Smooth muscle cell (in vitro differentiated cells): ENCODE data around the gene USP2. TPM values are rescaled to one million over a fixed set of nuclear protein-coding genes. Genes with fewer than 3 reads are reported as not detected.

Experiments used
- DNase-seq: peaks from one replicate; lab custom pipeline; 2025; ENCODE audit not compliant: unreplicated experiment; lab: John Stamatoyannopoulos, UW
- H2AFZ ChIP-seq: fragments of 200-600 bp; sonication (generic); 2 replicates; pipeline ENCODE4 v1.6.0; 2016; ENCODE audit warnings: antibody characterized with exemption, low read depth, mild to moderate bottlenecking
- H3F3A ChIP-seq: fragments of 200-600 bp; sonication (generic); 2 replicates; pipeline ENCODE4 v1.6.0; 2017; ENCODE audit warnings: antibody characterized with exemption, low read depth
- H3K27ac ChIP-seq: fragments of 200-600 bp; sonication (generic); 2 replicates; pipeline ENCODE4 v1.5.1; 2016; ENCODE audit warnings: low read depth, mild to moderate bottlenecking
- H3K27me3 ChIP-seq: fragments of 200-600 bp; sonication (generic); 2 replicates; pipeline ENCODE4 v1.6.1; 2016; ENCODE audit warnings: low read depth, mild to moderate bottlenecking
- H3K36me3 ChIP-seq: fragments of 200-600 bp; sonication (generic); 2 replicates; pipeline ENCODE4 v1.5.1; 2016; ENCODE audit warnings: low read depth
- H3K4me1 ChIP-seq: fragments of 200-600 bp; sonication (generic); 2 replicates; pipeline ENCODE4 v1.5.1; 2016; ENCODE audit warnings: low read depth
- H3K4me2 ChIP-seq: fragments of 200-600 bp; sonication (generic); 2 replicates; pipeline ENCODE4 v1.6.0; 2016; ENCODE audit warnings: mild to moderate bottlenecking
- H3K4me3 ChIP-seq: fragments of 200-600 bp; sonication (generic); 2 replicates; pipeline ENCODE4 v1.5.1; 2016; ENCODE audit warnings: mild to moderate bottlenecking
- H3K79me2 ChIP-seq: fragments of 200-600 bp; sonication (generic); 2 replicates; pipeline ENCODE4 v1.6.0; 2016; ENCODE audit warnings: low read depth, mild to moderate bottlenecking
- H3K9ac ChIP-seq: fragments of 200-600 bp; sonication (generic); 2 replicates; pipeline ENCODE4 v1.6.0; 2016; ENCODE audit warnings: low read depth
- H3K9me3 ChIP-seq: fragments of 200-600 bp; sonication (generic); replicated peaks from 2 replicates; pipeline ENCODE4 v1.5.1; 2016; ENCODE audit warnings: low read depth
- H4K20me1 ChIP-seq: fragments of 200-600 bp; sonication (generic); 2 replicates; pipeline ENCODE4 v1.6.0; 2016; ENCODE audit warnings: low read depth
- WGBS: methylation state at CpG from one replicate; pipeline ENCODE4 v1.1.7; 2016; ENCODE audit warnings: low lambda C conversion rate; 5-methylcytosine and 5-hydroxymethylcytosine counted together
- polyA plus RNA-seq: library from polyadenylated mRNA; unstranded; fragments of >200 nt; fragmentation: Nextera tagmentation; extraction: Ambion mirVana; gene quantifications from 2 replicates; pipeline ENCODE4 v1.2.1, GENCODE V29; 2016
- total RNA-seq: library from RNA; depleted of rRNA; stranded (reverse); fragments of >200 nt; gene quantifications from 2 replicates; pipeline ENCODE4 v1.2.3, GENCODE V29; 2014
- TF ChIP-seq, protein P1 (sequence below): fragments of 200-600 bp; sonication (generic); IDR thresholded peaks from 2 replicates; pipeline ENCODE4 v1.5.1; 2017; ENCODE audit warnings: borderline replicate concordance, mild to moderate bottlenecking, antibody characterized with exemption; ENCODE audit not compliant: insufficient read depth, poor library complexity, severe bottlenecking

The USP2 gene
- total and polyA plus RNA-seq, 2 experiments from 2014 or later, result 0.25 to 1.4 TPM

DNA sequence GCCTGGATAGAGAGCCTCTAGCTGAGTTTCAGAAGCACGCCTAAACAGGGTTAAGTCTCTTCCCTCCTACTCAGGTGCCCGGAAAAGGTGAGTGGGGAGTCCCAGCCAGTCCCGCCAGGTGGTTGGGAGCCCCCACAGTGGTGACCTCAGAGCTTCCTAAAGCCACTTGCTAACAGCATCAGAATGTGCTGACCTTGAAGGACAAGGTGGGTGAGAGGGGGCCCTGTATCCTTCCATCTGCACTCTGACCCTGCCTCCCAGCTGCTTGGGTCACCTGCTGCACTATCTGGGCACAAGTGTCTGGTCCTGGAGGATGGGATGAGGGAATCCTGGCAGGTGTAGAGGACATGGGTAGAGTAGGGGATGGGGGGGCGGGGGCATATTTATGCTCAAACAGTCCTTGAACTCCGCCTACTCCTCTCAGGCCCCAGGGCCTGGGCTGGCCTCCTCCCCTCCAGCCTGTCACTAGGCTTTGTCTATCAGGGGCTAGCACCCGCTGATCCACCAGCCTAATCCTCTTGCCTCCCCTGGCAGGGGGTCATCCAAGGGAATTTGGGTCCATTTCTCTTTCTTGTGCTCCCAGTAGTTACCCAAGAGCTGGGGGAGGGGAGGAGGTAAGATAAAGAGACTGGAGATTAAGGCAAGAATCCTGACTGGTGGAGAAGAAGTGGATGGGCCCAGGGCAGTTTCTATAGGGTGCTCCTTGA, 3.4 kb downstream of the USP2 start:
- H3K79me2 ChIP-seq, result no peaks in the 10 kb centered on the region
- H3K4me3 ChIP-seq, result no peak overlapping the region
- no peak for DNase-seq
- peaks cover 3% of the 10 kb centered on the region for H3K27me3 ChIP-seq
- H3K4me1 ChIP-seq, result peaks cover 51% of the 10 kb centered on the region
- no peaks in the 10 kb centered on the region for H3K9me3 ChIP-seq
- H3K27ac ChIP-seq, result no peak overlapping the region
- no peak overlapping the region for H2AFZ ChIP-seq
- WGBS, result 69% methylated on average over 6 of the region's 6 CpGs
- H3F3A ChIP-seq, result no peaks in the 10 kb centered on the region
- H3K36me3 ChIP-seq, result no peaks in the 10 kb centered on the region
- H3K4me2 ChIP-seq, result no peak overlapping the region
- no peak overlapping the region for H3K9ac ChIP-seq
- H4K20me1 ChIP-seq, result no peaks in the 10 kb centered on the region
- TF ChIP-seq, protein P1, sequence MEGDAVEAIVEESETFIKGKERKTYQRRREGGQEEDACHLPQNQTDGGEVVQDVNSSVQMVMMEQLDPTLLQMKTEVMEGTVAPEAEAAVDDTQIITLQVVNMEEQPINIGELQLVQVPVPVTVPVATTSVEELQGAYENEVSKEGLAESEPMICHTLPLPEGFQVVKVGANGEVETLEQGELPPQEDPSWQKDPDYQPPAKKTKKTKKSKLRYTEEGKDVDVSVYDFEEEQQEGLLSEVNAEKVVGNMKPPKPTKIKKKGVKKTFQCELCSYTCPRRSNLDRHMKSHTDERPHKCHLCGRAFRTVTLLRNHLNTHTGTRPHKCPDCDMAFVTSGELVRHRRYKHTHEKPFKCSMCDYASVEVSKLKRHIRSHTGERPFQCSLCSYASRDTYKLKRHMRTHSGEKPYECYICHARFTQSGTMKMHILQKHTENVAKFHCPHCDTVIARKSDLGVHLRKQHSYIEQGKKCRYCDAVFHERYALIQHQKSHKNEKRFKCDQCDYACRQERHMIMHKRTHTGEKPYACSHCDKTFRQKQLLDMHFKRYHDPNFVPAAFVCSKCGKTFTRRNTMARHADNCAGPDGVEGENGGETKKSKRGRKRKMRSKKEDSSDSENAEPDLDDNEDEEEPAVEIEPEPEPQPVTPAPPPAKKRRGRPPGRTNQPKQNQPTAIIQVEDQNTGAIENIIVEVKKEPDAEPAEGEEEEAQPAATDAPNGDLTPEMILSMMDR, result no peak

DNA sequence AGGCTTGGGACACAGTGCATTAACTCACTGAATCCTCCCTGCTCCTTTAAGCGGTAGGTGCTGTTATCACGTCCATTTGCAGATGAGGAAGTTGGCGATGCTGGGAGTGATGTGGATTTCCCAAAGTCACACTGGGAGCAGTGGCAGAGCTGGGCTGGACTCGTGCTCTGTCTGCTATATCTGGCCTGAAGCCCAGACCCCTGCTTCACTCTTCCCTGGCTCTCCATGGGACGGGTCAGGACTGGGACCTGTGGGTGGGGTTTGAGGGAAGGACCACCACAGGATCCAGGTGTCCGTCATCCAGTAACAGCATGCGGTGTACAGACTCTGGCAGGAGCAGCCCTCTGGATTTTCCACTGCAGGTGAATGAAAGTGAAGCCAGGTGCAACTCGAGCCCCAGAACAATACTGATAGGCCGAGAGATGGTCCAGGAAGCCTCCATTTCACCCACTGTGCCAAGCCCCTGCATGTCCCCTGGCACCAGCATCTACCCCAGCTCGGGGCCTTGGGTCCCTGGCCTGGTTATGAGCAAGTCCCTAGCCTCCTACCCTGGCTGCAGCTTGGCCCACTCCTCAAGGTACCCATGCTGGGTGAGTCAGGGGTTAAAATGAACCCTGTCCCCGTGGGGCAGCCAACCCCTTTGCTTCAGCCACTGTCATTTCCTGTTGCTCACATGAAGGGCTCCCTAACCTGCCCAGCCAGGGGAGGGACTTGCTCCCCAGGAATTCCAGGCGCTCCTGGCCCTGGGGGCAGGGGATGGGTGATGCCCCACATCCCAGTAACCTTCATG, 4.2 kb downstream of the USP2 start:
- H3K4me1 ChIP-seq, result peaks cover 51% of the 10 kb centered on the region
- WGBS, result 73% methylated on average over 12 of the region's 12 CpGs
- H3F3A ChIP-seq, result no peaks in the 10 kb centered on the region
- no peaks in the 10 kb centered on the region for H3K27me3 ChIP-seq
- H3K27ac ChIP-seq, result no peak overlapping the region
- H3K79me2 ChIP-seq, result no peaks in the 10 kb centered on the region
- H2AFZ ChIP-seq, result no peak overlapping the region
- H3K36me3 ChIP-seq, result no peaks in the 10 kb centered on the region
- H3K4me2 ChIP-seq, result no peak overlapping the region
- no peak overlapping the region for H3K4me3 ChIP-seq
- H3K9me3 ChIP-seq, result no peaks in the 10 kb centered on the region
- TF ChIP-seq, protein P1, result no peak
- H4K20me1 ChIP-seq, result no peaks in the 10 kb centered on the region
- H3K9ac ChIP-seq, result no peak overlapping the region
- no peak for DNase-seq

DNA sequence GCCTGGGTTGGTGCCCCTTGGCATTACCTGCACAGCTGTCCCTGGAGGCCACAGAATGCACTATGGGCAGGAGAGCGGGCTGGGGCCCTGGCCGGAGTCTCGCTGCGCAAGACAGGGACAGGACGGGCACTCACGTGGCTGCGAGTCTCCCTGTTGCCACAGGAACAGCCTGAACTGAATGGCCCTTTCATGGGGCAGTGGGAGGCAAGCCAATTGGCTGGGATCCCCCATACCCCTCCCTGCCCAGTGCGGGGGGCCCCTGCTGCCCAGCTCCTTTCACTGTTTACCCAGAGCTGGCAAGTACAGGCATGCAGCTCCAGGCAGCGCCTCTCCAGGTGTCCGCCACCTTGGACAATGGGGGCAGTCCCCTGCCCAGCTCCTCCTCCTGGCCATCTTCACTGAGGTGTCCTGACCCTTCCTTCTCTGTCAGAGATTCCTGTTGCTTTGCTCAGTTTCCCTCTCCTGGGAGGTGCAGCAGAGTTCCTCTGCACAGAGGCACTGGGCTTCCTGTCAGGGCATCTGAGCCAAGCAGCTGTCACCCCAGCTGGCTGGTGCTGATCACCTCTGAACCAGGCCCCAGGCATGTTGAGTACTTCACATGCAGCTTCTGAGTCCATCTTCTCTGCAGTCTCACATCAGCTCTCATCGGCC, 5.2 kb downstream of the USP2 start:
- WGBS, result 88% methylated on average over 11 of the region's 11 CpGs
- no peak overlapping the region for H3K9ac ChIP-seq
- H2AFZ ChIP-seq, result no peak overlapping the region
- H3K4me2 ChIP-seq, result no peak overlapping the region
- no peaks in the 10 kb centered on the region for H3F3A ChIP-seq
- no peak for DNase-seq
- peaks cover 46% of the 10 kb centered on the region for H3K4me1 ChIP-seq
- H3K27ac ChIP-seq, result no peak overlapping the region
- no peaks in the 10 kb centered on the region for H4K20me1 ChIP-seq
- no peaks in the 10 kb centered on the region for H3K79me2 ChIP-seq
- no peak overlapping the region for H3K4me3 ChIP-seq
- H3K27me3 ChIP-seq, result no peaks in the 10 kb centered on the region
- TF ChIP-seq, protein P1, result no peak
- H3K36me3 ChIP-seq, result no peaks in the 10 kb centered on the region
- no peaks in the 10 kb centered on the region for H3K9me3 ChIP-seq
